Suppressor macrophage treated with lipopolysaccharide for 4 hours (primary cell): Measurements from ENCODE around the gene CDC42EP2.
A peak's percentile ranks its signal among the peaks of the same experiment; 100 is the strongest.

ENCODE experiments used
- DNase-seq: peaks from one replicate; pipeline ENCODE4 v3.0.0-alpha.2; 2020

The CDC42EP2 gene

GRCh38 chr11:65362320-65362931, 47.8 kb downstream of the CDC42EP2 start:
- DNase-seq: peak; percentile 59

GRCh38 chr11:65362966-65363365, 48.3 kb downstream of the CDC42EP2 start:
- no peak for DNase-seq

- DNase-seq: no peak
These were observed 49.1 kb downstream of the CDC42EP2 start for GRCh38 chr11:65363770-65364169.

- DNase-seq: peak; percentile 80
These were observed 51.7 kb downstream of the CDC42EP2 start for GRCh38 chr11:65366340-65366773.

- no peak for DNase-seq
These were observed 56.0 kb downstream of the CDC42EP2 start for GRCh38 chr11:65370659-65371049.
